GM12878 (cell line): ENCODE measurements around the gene ZDHHC21.

Experiments
- BRCA1 ChIP-seq: IDR thresholded peaks from 2 replicates; pipeline ENCODE4 v1.6.1; 2011; ENCODE audit warnings: low read depth, low read length, improper control_type of control experiment
- CHD1 ChIP-seq: IDR thresholded peaks from 2 replicates; pipeline ENCODE4 v1.6.1; 2012; ENCODE audit warnings: low read depth, low read length, improper control_type of control experiment
- CTCF ChIP-seq, 3 experiments: IDR thresholded peaks in 2 of 3; conservative IDR thresholded peaks in 1 of 3; 2 replicates each; pipeline ENCODE4 v1.5.1; 2011; ENCODE audit warnings: low read depth in 3 of 3, low read length in 3 of 3, mild to moderate bottlenecking in 3 of 3, control low read depth in 2 of 3, moderate library complexity in 2 of 3, inconsistent platforms in 1 of 3, mixed read lengths in 1 of 3; ENCODE audit not compliant: control insufficient read depth in 2 of 3, insufficient read depth in 1 of 3; ENCODE audit errors: extremely low read depth in 1 of 3
- GABPA ChIP-seq: IDR thresholded peaks from 2 replicates; pipeline ENCODE4 v1.6.1; 2014; ENCODE audit warnings: antibody characterized with exemption, low read depth, mild to moderate bottlenecking, inconsistent platforms
- NBN ChIP-seq: fragments of 450-650 bp; IDR thresholded peaks from 2 replicates; pipeline ENCODE4 v1.6.1; 2016
- POLR2AphosphoS5 ChIP-seq: IDR thresholded peaks from 2 replicates; pipeline ENCODE4 v1.6.1; 2011; ENCODE audit warnings: mild to moderate bottlenecking, low read length, inconsistent platforms
- RAD21 ChIP-seq: IDR thresholded peaks from 2 replicates; pipeline ENCODE4 v1.6.1; 2011; ENCODE audit warnings: mild to moderate bottlenecking, low read depth, low read length, moderate library complexity; ENCODE audit not compliant: insufficient read depth
- USF1 ChIP-seq: IDR thresholded peaks from 2 replicates; pipeline ENCODE4 v1.6.1; 2011; ENCODE audit warnings: borderline replicate concordance, low read depth, mild to moderate bottlenecking, moderate library complexity, mixed read lengths, low read length; ENCODE audit not compliant: insufficient read depth; ENCODE audit errors: extremely low read length
- TF ChIP-seq, protein P1 (sequence below): IDR thresholded peaks from 2 replicates; pipeline ENCODE4 v1.6.1; 2012; ENCODE audit warnings: low read length, inconsistent platforms

DNA sequence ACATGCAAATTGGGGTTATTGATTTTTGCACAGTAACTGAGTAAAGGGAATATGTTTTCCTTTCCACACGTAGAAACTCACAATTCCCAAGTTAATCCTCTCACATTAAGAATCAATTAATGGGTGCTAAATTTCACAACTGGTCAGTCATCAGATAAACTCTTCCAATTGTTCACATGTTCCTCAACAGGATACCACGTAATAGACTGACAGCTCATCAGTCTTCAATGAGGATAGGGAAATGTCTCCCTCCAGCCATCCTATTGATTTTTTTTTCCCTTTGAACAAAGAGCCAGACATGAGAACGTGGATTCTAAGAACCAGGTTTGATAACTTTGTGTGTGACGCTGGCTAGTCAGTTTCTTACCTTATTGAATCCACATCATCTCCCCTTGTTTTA, 30.1 kb upstream of the ZDHHC21 start:
- TF ChIP-seq POLR2AphosphoS5 (no peak), CHD1 (no peak), USF1 (no peak), BRCA1 (no peak), NBN (no peak), GABPA (no peak), CTCF (IDR thresholded peaks at IDR 0.05 in 2 of 3, conservative IDR thresholded peaks at IDR 0.05 in 1 of 3; ENCODE audit: control insufficient read depth in 2 of 3, extremely low read depth in 1 of 3, insufficient read depth in 1 of 3, low read depth in 3 of 3, low read length in 3 of 3) (no peak), RAD21 (no peak)
- TF ChIP-seq, protein P1, sequence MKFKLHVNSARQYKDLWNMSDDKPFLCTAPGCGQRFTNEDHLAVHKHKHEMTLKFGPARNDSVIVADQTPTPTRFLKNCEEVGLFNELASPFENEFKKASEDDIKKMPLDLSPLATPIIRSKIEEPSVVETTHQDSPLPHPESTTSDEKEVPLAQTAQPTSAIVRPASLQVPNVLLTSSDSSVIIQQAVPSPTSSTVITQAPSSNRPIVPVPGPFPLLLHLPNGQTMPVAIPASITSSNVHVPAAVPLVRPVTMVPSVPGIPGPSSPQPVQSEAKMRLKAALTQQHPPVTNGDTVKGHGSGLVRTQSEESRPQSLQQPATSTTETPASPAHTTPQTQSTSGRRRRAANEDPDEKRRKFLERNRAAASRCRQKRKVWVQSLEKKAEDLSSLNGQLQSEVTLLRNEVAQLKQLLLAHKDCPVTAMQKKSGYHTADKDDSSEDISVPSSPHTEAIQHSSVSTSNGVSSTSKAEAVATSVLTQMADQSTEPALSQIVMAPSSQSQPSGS, result no peak
